B cell (primary cell): ENCODE data around the gene DOCK1. TPM values are rescaled to one million over a fixed set of nuclear protein-coding genes. Genes with fewer than 3 reads are reported as not detected.

Experiments used
- ATAC-seq: fragments of 200-7000 bp; cut with Tn5 transposase; one replicate; pipeline ENCODE4 v1.10.0; 2021; ENCODE audit warnings: low read depth, mild to moderate bottlenecking, moderate number of reproducible peaks, moderate library complexity
- CTCF ChIA-PET: fragments of 350-600 bp; sonication (Branson Sonifier 250); formaldehyde crosslinking; loops from one replicate; lab custom pipeline; 2021; ENCODE audit warnings: antibody characterized with exemption, inconsistent platforms; lab: Charles Lee
- POLR2A ChIA-PET: fragments of 350-600 bp; sonication (Branson Sonifier 250); formaldehyde crosslinking; loops from one replicate; lab custom pipeline; 2021; ENCODE audit warnings: antibody characterized with exemption; lab: Charles Lee
- DNase-seq: peaks from one replicate; pipeline ENCODE4 v3.0.0; 2013
- H2AFZ ChIP-seq: 2 replicates; pipeline ENCODE4 v1.6.1; 2012; ENCODE audit warnings: mild to moderate bottlenecking, low read depth, low read length; ENCODE audit not compliant: insufficient read depth, poor library complexity, severe bottlenecking
- H3K27ac ChIP-seq, 2 donors: 1 replicate in 1 of 2; 2 replicates in 1 of 2; pipeline ENCODE4 v1.5.1; 2012 to 2013; ENCODE audit warnings: low read length in 2 of 2, mild to moderate bottlenecking in 2 of 2, moderate library complexity in 1 of 2
- H3K27me3 ChIP-seq, 4 experiments: fragments of 200-600 bp in 1 of 4; sonication (generic) in 1 of 4; replicated peaks in 1 of 4; 1 replicate in 2 of 4; 2 replicates in 2 of 4; pipeline versions ENCODE4 v1.6.1 to v1.7.0; 2013 to 2016; ENCODE audit warnings: low read length in 3 of 4, mild to moderate bottlenecking in 2 of 4, mixed read lengths in 1 of 4, moderate library complexity in 1 of 4; ENCODE audit not compliant: insufficient read depth in 4 of 4, control insufficient read depth in 3 of 4; ENCODE audit errors: control extremely low read depth in 1 of 4
- H3K36me3 ChIP-seq, 2 experiments: replicated peaks in 1 of 2; 1 replicate in 1 of 2; 2 replicates in 1 of 2; pipeline versions ENCODE4 v1.6.1 to v1.7.1; 2013; ENCODE audit warnings: low read length in 1 of 2; ENCODE audit not compliant: insufficient read depth in 2 of 2, control insufficient read depth in 1 of 2; ENCODE audit errors: control extremely low read depth in 1 of 2, extremely low read depth in 1 of 2
- H3K4me1 ChIP-seq, 2 donors: fragments of 200-600 bp in 1 of 2; sonication (generic) in 1 of 2; 1 replicate in 1 of 2; 2 replicates in 1 of 2; pipeline versions ENCODE4 v1.5.1 to v1.6.1; 2013 to 2017; ENCODE audit warnings: low read length in 2 of 2; ENCODE audit not compliant: control insufficient read depth in 2 of 2, insufficient read depth in 2 of 2
- H3K4me2 ChIP-seq: replicated peaks from 2 replicates; pipeline ENCODE3; 2012; ENCODE audit warnings: mild to moderate bottlenecking, low read depth, low read length; ENCODE audit not compliant: poor library complexity, severe bottlenecking
- H3K4me3 ChIP-seq, 5 experiments: fragments of 200-600 bp in 1 of 5; sonication (generic) in 1 of 5; 1 replicate in 3 of 5; 2 replicates in 2 of 5; pipeline versions ENCODE4 v1.5.1 to v1.7.0; 2011 to 2016; ENCODE audit warnings: low read length in 4 of 5, mild to moderate bottlenecking in 4 of 5, low read depth in 2 of 5, control low read depth in 1 of 5, moderate library complexity in 1 of 5; ENCODE audit not compliant: insufficient read depth in 1 of 5; ENCODE audit errors: control extremely low read depth in 1 of 5, extremely low read depth in 1 of 5
- H3K79me2 ChIP-seq: fragments of 200-600 bp; sonication (generic); one replicate; pipeline ENCODE4 v1.6.0; 2016; ENCODE audit warnings: low read length; ENCODE audit not compliant: control insufficient read depth, insufficient read depth
- H3K9ac ChIP-seq: fragments of 200-600 bp; sonication (generic); 2 replicates; pipeline ENCODE4 v1.6.1; 2017; ENCODE audit warnings: mild to moderate bottlenecking, low read length, moderate library complexity
- H3K9me3 ChIP-seq, 3 donors: one replicate each; pipeline versions ENCODE4 v1.6.1 to v1.7.1; 2013; ENCODE audit warnings: low read length in 2 of 3; ENCODE audit not compliant: control insufficient read depth in 2 of 3, insufficient read depth in 1 of 3; ENCODE audit errors: control extremely low read depth in 1 of 3
- H4K20me1 ChIP-seq: 2 replicates; pipeline ENCODE4 v1.6.0; 2012; ENCODE audit warnings: mild to moderate bottlenecking, low read length; ENCODE audit not compliant: insufficient read depth, control insufficient read depth, poor library complexity, severe bottlenecking
- H3K27ac Mint-ChIP-seq: one replicate; pipeline ENCODE4 v1.8.0; 2021; ENCODE audit warnings: mixed read lengths
- H3K27me3 Mint-ChIP-seq: one replicate; pipeline ENCODE4 v1.8.0; 2021; ENCODE audit warnings: mixed read lengths
- H3K4me1 Mint-ChIP-seq: one replicate; pipeline ENCODE4 v1.8.0; 2021; ENCODE audit warnings: mixed read lengths
- H3K4me3 Mint-ChIP-seq: one replicate; pipeline ENCODE4 v1.8.0; 2021; ENCODE audit warnings: mixed read lengths
- H3K9me3 Mint-ChIP-seq: one replicate; pipeline ENCODE4 v1.8.0; 2022; ENCODE audit warnings: mixed read lengths; ENCODE audit not compliant: insufficient read depth
- EZH2 ChIP-seq: IDR thresholded peaks from 2 replicates; pipeline ENCODE4 v1.6.1; 2012; ENCODE audit warnings: borderline replicate concordance, low read depth, mild to moderate bottlenecking, moderate library complexity, low read length; ENCODE audit not compliant: insufficient read depth, poor library complexity, severe bottlenecking
- WGBS: methylation state at CpG from one replicate; pipeline ENCODE4 v1.1.5; 2013; ENCODE audit warnings: missing lambda C conversion rate; ENCODE audit not compliant: insufficient coverage; 5-methylcytosine and 5-hydroxymethylcytosine counted together
- intact Hi-C: fragments of 100-400 bp; cut with micrococcal nuclease; formaldehyde crosslinking; loops from one replicate; pipeline ENCODE4 v1.10.0; 2022
- polyA plus RNA-seq: library from polyadenylated mRNA; depleted of rRNA; stranded (reverse); fragments of >200 nt; gene quantifications from 2 replicates; pipeline ENCODE4 v1.2.3, GENCODE V29; 2012
- total RNA-seq, 2 donors: library from RNA; stranded (reverse); fragments of 120-200 nt in 1 of 2; gene quantifications; 1 replicate in 1 of 2; 2 replicates in 1 of 2; pipeline versions ENCODE4 v1.2.3 to v1.2.4, GENCODE V29; 2013 to 2022
- TF ChIP-seq, protein P1 (sequence below): fragments of 200-600 bp; IDR thresholded peaks from one replicate; pipeline ENCODE4 v1.8.0; 2022; ENCODE audit warnings: antibody characterized with exemption, mild to moderate bottlenecking

DOCK1 gene
- total and polyA plus RNA-seq, 2 donors (not counting 1 experiment from before 2014, with no cell fraction given), result not detected

DNA sequence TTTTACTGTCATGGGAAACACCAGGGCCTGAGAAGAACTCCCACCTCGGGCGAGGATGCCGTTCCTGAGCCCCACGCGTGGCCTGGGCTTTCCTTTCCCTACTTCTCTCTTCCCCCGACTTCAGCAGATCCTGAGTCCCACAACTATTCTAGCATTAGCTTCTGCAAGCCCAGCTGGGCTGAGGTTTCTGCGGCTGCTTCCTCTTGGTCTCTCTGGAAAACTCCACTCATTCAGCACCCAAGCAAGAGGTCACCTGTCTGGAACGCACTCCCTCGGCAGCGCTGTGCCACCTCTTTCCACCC lies 761 bp upstream of the DOCK1 start:
- no peak overlapping the region for H3K27ac Mint-ChIP-seq
- H3K27ac ChIP-seq, result no peak overlapping the region
- WGBS, result 10% methylated on average over 10 of the region's 10 CpGs
- no peak overlapping the region for H2AFZ ChIP-seq
- H3K9me3 Mint-ChIP-seq, result peaks cover 3% of the 10 kb centered on the region
- H3K4me1 Mint-ChIP-seq, result peaks cover 2% of the 10 kb centered on the region
- ATAC-seq (no peak), DNase-seq (no peak)
- TF ChIP-seq, protein P1, sequence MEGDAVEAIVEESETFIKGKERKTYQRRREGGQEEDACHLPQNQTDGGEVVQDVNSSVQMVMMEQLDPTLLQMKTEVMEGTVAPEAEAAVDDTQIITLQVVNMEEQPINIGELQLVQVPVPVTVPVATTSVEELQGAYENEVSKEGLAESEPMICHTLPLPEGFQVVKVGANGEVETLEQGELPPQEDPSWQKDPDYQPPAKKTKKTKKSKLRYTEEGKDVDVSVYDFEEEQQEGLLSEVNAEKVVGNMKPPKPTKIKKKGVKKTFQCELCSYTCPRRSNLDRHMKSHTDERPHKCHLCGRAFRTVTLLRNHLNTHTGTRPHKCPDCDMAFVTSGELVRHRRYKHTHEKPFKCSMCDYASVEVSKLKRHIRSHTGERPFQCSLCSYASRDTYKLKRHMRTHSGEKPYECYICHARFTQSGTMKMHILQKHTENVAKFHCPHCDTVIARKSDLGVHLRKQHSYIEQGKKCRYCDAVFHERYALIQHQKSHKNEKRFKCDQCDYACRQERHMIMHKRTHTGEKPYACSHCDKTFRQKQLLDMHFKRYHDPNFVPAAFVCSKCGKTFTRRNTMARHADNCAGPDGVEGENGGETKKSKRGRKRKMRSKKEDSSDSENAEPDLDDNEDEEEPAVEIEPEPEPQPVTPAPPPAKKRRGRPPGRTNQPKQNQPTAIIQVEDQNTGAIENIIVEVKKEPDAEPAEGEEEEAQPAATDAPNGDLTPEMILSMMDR, result no peak
- TF ChIP-seq EZH2, result no peak
- H3K36me3 ChIP-seq, result no peaks in the 10 kb centered on the region
- no peak overlapping the region for H3K4me3 Mint-ChIP-seq
- peaks cover 20% of the 10 kb centered on the region for H3K27me3 Mint-ChIP-seq
- no peak overlapping the region for H3K4me3 ChIP-seq
- POLR2A ChIA-PET, result no interaction called here
- H3K9ac ChIP-seq, result no peak overlapping the region
- H3K4me2 ChIP-seq, result no peak overlapping the region
- intact Hi-C loops, result no loop called here
- H3K79me2 ChIP-seq, result no peaks in the 10 kb centered on the region
- CTCF ChIA-PET, result no interaction called here
- H3K27me3 ChIP-seq, result peaks cover 0 to 18% (median 2%) of the 10 kb centered on the region in 4 experiments
- H3K9me3 ChIP-seq, result peaks cover 0 to 21% (median 0%) of the 10 kb centered on the region in 3 donors
- H4K20me1 ChIP-seq, result no peaks in the 10 kb centered on the region
- no peaks in the 10 kb centered on the region for H3K4me1 ChIP-seq

DNA sequence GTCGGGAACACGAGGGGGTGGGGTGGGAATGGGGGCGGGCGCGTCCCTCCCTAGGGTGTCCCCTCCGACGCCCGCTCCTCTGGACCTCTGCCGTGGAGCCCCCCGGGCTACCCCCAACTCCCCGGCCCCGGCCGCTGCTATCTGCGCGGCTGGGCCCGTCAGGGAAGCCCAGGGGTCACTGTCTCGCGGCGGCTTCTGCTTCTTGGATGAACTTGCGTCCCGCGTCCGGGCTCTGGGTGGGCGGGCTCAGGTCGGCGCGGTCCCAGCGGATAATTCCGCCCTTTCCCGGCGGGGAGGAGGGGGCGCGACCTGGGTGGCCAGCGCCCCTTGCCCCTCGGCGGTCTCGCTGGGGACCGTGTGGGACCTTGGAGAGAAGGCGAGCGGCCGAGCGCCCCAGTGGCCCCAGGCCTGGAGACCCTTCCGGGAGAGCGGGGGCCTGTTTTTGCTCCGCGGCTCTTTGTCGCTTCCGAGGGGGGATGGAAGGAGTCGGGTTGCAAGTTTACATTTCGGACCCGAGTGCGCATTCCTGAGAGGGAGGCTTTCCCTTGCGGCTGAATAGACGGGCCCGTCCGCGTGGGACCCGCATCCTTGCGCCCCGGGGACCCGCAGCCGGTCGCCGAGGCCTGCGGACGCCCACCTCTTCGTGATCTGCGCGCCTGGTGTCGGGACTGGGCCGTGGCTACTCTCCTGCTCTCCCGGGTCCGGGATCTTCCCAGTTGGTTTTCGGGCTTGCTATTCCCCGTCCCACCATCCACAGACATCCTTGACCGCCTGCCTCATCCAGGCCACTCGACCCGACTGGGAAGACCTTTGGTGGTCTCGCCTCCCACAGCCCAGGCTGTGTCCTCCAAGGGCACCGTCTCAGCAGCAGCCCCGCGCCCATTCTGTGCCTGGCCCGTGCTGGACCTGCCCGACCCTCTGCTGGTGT lies 812 bp downstream of the DOCK1 start:
- H3K9ac ChIP-seq, result no peak overlapping the region
- ATAC-seq, result no peak
- no peak overlapping the region for H3K27ac ChIP-seq
- Mint-ChIP-seq H3K27me3 (peaks cover 20% of the 10 kb centered on the region), H3K9me3 (no peaks in the 10 kb centered on the region), H3K4me3 (no peak overlapping the region), H3K4me1 (peaks cover 2% of the 10 kb centered on the region), H3K27ac (no peak overlapping the region)
- H3K36me3 ChIP-seq, result no peaks in the 10 kb centered on the region
- ChIA-PET CTCF (no interaction called here), POLR2A (no interaction called here)
- H3K9me3 ChIP-seq, result peaks cover 0 to 22% (median 0%) of the 10 kb centered on the region in 3 donors
- TF ChIP-seq, protein P1, result no peak
- H3K79me2 ChIP-seq, result no peaks in the 10 kb centered on the region
- WGBS, result 53% methylated on average over 82 of the region's 84 CpGs
- H3K4me1 ChIP-seq, result no peaks in the 10 kb centered on the region
- H3K4me3 ChIP-seq, result no peak overlapping the region
- H3K27me3 ChIP-seq, result peaks cover 0 to 18% (median 2%) of the 10 kb centered on the region in 4 experiments
- no peaks in the 10 kb centered on the region for H4K20me1 ChIP-seq
- H2AFZ ChIP-seq, result no peak overlapping the region
- H3K4me2 ChIP-seq, result no peak overlapping the region
- intact Hi-C loops, result no loop called here
- no peak for DNase-seq
